Endometrial microvascular endothelial cells (primary cell): ENCODE data around the gene NISCH. TPM values are rescaled to one million over a fixed set of nuclear protein-coding genes. Genes with fewer than 3 reads are reported as not detected.

Source experiments
- in situ Hi-C: cut with HindIII; loops from 2 replicates; pipeline ENCODE4 v1.10.0; 2017; ENCODE audit warnings: low sequenced_read_pairs, low pct_unique_long_range_greater_than_20kb; ENCODE audit errors: inconsistent ontology term
- total RNA-seq: library from RNA; depleted of rRNA; stranded (reverse); fragments of >200 nt; gene quantifications from one replicate; pipeline ENCODE4 v1.2.3, GENCODE V29; 2015; ENCODE audit errors: inconsistent ontology term

NISCH gene
- total RNA-seq, 1 donor from 2014 or later: 30.7 TPM

DNA sequence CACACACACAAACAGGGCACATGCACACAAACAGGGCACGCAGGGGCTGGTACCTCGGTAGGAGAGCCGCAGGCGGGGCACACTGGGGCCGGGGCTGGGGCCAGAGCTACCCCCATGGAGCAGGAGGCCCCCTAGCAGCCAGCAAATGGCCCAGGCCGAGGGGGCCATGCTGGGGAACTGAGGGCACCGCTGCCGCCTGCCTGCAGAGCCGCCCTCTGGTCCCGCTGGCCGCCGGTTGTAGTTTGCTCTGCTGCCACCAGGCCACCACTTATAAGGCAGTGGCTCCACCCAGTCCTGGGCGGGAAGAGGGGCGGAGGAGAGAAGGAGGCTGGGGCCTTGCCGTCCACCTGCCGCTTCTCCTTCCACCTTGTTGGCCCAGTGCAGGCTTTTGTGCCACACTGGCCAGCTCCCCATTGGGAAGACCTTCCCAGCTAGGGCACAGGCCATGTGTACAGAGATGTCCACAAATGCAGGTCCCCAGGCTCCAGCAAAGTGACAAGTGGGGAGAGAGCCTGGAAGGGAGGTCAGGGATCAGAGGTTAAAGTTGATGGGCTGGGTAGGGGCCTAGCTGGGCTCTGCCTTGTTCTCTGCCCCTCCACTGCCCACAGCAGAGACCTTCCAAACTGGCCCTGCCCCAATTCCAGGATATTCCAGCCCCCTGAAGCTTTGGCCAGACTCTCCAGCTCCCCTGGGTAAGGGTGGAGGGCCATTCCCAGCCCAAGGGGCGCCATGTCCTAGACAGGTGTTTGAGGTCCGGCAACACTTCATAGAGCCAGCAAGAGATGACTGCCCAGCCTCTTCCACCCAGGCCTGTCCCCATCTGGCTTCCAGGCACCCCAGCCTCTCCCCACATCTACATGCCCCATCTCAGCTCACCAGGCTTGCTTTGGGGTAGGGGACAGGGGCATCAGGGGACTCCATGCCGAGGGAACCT lies 10.3 kb upstream of the NISCH start, which contains the start of gene SEMA3G:
SEMA3G (minus strand) TSS at position 244 of the 934 bp plus-strand sequence; CDS start at position 168, 76 bp downstream.
- in situ Hi-C loops: no loop called here

DNA sequence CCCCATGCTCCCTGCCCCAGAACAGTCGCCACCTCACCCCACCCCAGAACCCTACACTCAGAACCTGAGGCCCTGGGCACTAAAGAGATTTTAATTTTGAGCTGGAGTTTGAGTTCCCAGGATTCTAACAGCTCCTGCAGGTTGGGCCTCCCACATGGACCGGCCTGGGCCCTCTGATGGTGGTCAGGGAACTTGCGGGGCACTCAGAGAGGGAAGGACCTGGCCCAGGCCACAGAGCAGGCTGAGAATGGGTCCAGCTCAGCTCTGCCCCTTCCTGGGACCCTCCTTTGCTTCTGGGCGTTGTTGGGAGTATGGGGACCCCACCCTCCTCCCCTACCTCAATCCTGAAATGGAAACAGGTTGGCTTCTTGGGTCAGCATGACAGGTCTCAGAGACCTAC lies 9.4 kb upstream of the NISCH start:
- in situ Hi-C loops: no loop called here

DNA sequence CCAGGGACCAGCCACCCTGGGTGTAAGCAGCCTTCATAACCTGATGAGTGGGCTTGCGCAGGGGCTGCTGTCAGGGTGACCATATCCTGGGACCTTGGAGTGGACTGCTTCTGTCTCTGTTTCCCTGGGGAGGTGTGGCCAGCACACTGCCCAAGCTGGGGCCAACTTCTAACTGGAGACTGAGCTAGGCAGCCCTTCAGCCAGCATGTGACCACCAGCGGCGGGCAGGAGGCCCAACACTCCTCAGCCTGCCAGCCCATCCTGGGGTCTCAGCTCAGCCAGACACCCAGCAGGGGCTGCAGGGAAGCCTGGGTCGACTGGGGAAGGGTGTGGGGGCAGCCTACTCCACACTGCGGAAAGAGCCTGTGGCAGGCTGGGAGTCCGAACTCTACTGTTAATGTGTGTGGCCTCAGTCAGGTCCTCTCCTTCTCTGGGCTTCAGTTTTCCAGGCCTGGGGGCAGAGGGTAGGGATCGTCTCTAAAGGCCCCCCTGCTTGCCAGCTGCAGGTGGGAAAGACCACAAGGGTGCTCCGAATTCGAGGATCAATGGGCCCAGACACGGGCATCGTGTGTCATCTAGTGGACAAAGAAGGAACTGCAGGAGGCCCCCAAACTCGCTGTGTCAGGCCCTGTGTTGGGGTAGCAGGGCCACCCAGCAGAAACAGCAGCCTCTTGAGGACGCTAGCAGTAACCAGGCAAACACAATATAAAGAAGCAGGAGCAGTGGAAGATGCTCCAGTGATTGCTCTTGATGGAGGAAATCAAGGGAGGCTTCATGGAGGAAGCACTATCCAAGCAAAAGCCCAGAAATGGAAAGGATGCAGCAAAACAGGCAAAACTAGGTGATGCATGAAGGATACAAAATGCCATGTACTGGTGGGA lies 8.5 kb upstream of the NISCH start:
- in situ Hi-C loops: no loop called here

DNA sequence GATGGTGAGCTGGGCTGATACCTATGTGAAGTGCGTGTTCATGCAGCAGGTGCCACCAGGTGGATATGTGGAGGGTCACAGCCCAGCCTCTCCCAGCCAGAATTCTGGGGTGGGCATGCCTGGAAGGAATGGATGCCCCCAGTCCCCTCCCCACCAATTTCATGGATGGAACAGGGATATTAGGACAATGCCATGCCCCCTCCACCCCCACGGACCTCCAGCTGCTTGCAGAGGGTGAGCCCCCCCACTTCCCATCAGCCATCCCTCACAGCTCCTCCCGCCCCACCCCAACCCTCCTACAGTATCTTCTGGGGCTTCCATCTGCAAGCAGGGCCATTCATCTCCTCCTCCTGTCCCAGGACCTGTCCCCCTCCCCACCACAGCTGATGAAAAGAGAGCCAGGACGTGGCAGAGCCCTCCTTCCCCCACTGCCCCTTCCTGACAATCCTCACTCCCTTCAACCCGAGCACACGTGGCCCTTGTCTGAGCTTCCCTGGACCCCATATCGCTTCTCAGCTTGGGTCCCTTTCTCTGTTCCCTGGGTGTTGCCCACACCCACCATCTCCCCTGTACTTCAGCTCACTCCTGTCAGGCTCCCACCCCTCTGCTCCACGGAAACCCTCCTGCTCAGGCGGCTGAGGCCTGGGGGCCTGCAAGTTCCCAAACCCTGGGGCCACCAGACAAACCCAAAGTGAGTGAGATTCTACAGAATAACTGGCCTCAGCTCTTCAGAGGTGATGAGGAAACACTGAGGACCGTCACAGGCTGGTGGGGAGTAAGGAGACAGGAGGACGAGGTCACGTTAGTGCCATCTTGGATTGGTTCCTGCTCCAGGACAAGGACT lies 7.7 kb upstream of the NISCH start:
- in situ Hi-C loops: no loop called here

DNA sequence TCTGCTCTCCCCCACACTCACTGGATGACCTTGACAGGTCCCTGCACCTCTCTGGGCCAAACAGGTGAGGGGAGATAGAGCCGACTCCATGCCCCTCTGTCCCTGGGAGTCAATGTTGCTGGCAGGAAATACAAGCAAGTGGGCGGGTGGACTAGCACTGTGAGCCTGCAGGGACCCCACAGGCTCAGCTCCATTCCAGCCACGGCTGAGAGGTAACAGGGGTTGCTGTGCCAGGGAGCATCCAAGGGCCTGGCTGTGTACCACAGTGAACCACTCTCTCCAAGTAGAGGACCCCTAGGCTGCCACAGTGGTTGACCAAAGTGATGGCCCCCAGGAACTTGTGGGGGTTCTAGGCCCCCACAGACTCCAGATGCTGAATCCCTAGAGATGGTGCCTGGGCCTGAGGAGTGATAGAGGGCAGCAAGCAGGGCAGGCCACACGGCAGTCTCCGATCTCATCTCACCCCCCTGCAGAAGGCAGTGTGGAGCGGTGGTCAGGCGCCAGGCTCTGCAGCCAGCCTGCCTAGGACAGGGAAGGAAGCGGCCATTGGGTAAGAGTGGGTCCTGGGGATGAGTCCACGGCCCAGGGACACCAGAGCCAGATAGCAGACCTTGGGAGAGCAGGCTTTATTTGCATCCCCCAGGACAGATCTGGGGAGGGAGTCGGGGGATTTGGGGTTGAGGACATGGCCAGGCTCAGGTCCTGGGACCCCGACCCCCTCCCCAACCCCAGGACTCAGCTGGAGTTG lies 4.7 kb upstream of the NISCH start:
- in situ Hi-C loops: loop anchor here (25.0 kb wide), 1 partner anchor 112 kb away; no protein-coding TSS in a partner anchor

DNA sequence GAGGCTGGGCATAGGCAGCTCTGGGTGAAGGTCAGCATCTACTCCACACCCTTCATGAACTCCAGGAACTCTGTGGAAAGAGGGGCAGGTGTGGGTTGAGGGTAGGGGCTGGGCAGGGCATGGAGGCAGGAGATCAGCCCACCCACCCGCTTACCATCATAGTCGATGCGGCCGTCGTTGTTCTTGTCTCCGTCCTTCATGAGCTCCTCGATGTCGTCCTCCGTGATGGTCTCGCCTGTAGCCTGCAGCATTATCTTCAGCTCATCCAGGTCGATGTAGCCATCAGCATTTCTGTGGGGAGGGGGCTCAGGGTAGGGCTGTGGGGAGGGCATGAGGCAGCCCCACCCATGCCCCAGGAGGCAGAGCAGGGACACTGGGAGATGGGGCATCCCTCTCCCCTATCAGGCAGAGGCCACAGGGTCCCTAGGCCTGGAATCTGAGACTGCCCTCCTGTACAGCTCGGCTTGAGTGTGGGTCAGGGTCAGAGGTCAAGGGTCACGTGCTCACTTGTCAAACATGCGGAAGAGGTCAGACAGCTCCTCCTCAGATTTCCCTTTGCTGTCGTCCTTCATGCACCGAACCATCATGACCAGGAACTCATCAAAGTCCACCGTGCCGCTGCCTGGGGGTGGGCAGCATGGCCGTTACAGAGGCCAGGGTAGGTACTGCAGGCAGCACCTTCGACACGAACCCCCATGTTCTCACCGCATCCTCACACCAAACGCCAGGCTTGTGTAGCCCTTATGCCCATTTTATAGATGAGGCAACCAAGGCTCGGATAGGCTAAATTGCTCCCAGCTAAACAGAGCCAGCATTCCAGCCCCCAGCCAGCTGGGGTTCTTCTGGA lies 3.9 kb upstream of the NISCH start:
- in situ Hi-C loops: loop anchor here (25.0 kb wide), 1 partner anchor 111 kb away; no protein-coding TSS in a partner anchor

DNA sequence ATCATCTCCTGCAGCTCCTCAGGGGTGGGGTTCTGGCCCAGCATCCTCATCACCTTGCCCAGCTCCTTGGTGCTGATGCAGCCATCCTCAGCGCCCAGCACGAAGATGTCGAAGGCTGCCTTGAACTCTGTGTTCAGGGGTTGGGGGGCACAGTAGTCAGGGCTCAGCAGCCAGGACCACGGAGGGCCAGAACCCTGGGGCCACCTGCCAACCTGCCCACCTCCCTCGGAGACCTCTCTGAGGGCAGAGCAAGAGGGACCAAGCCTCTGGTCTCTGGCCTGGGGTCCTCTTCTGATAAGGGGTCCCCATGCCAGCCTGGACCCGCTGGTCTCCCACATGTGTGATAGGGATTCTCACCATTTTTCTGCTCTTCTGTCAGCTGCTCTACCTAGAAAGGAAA lies 3.3 kb upstream of the NISCH start:
- in situ Hi-C loops: loop anchor here (25.0 kb wide), 1 partner anchor 110 kb away; no protein-coding TSS in a partner anchor

DNA sequence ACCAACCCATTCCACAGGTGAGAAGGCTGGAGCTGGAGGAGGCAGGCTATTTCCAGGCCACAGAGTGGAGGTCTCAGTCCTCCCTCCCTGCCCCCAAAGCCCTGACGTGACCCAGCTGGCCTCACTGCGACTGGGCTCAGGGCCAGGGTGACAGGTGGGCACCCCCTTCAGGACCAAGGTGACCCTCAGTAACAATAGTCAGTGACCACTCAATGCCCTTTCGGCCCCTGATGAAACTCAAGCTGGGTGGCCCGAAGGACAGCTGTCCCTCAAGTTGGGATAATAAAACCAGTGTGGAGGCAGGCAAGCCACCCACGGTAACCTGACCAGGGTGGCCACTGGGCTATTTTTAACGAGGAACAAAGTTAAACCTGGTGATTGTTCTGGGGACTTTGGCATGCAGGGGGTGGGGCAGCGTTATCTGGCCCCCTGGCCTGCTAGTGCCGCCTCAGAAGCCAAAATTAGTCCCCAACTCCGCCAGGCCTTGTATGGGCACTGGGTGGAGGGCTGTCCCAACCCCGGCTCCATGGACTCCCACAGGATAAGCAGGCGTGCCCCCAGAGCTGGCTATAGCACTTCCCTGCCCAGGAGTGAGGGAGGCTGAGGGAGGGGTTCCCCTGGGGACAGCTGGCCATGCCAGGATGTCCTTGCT lies 2.7 kb upstream of the NISCH start:
- in situ Hi-C loops: loop anchor here (25.0 kb wide), 1 partner anchor 110 kb away; no protein-coding TSS in a partner anchor

DNA sequence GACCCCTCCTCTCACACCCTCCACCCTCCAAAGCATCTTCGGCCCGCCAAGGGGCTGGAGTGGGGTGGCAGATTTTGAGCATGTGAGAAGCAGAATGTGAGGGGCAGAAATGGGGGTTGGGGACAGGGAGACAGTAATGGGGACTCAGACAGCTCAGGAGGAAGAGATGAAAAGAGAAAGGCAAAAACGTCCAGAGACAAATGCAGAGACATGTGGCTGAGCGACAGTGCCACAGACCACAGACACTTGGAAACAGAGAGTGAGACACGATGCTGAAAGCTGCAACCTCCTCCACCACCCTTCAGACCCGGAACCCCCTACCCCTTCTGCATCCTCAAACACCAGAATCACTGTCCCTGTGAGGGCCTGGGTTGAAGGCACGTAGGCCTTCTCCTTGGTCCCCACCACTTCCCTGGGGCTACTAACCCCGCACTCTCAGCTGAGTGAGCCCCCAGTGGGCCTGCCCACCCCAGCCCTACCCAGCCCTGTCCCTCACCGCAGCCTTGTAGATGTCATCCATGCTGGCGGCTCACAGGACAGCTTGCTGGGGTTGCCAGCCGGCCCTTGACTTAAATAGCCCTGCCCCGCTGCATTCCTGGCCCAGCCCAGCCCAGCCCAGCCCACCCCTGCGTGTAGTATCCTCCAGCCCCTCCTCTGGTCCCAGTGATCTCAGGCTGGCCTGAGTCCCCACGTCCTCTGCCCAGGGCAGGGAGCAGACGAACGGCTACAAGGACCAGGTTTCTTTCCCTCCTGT lies 1.7 kb upstream of the NISCH start, which contains the start of gene TNNC1:
TNNC1 (minus strand) TSS at position 546 of the 754 bp plus-strand sequence; CDS start at position 520, 26 bp downstream.
- in situ Hi-C loops: loop anchor here (25.0 kb wide), 1 partner anchor 109 kb away; no protein-coding TSS in a partner anchor

DNA sequence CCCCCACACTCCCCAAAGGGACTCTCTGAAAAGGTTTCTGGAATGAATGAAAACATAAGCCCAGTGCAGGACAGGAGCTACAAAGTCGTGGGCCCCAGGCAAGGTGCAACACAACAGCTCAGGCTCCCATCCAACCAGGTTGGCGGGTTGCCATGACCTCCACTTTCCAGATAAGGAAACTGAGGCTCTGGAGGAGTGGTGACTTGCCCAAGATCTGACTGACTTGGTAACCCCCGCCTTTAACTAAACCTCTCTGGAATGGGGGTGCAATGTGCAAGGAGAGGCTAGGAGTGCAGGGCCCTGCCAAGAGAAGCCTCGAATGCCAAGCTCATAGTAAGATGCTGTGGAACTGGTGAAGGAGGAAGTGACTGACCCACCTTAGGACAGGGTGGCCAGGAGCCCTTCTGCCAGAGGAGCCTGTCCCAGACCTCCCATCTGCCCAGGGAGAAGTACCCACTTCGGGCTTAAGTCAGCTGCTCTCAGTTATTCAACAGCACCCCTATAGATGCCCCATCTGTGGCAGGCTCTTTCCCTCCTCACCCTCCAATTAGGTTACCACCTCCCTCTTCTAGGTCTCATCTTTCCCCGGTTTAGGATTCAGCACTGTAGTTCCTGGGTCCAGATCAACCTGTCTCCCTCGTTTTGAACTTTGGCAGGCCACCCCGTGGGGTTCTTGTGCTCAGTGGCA lies 1.0 kb upstream of the NISCH start:
- in situ Hi-C loops: loop anchor here (25.0 kb wide), 1 partner anchor 108 kb away; no protein-coding TSS in a partner anchor

DNA sequence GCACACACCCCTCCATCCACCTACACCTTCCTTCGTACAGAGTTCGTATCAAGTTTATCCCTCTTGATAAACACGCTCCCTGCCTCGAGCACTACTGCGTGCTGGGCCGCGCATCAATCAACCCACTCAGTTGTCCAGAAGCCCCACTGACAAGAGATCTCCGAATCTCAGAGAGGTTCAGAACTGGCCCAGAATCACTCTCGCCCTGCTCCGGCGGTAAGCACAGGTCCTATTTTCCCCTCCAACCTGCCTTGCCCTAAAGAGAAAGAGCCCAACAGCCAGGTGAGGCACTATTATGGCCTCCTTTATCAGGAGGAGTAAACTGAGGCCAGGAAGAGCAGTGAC lies 494 bp upstream of the NISCH start:
- in situ Hi-C loops: loop anchor here (25.0 kb wide), 1 partner anchor 107 kb away; no protein-coding TSS in a partner anchor

DNA sequence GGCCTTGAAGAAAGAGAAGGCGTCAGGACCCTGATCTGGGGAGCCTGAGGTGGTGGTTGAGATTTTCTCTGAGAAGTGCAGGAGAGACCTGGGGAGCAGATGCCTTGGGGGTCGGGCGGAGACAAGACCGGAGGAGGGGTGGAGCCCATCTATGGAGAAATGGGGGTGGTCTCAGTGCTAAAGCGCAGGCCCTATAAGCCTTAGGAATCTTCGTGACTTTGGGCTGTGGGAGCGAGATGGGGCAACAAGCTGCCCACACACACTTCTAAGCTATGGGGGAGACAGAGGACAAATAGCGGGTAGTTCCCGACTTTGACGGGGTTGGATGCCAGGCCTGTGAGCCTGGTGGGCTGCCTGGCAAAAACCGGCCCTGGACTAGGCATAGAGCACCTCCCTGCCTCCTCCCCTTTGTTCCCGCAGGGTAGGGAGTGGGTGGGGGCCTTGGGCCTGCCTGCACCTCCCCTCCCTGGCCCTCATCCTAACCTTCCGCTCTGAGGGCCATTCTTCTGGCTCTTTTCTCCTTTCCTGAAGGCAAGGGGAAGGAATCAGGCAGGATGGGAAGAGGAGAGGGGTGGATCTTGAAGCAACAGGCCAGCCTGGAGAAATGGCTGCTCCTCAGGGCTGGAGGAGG lies 880 bp downstream of the NISCH start:
- in situ Hi-C loops: loop anchor here (25.0 kb wide), 1 partner anchor 106 kb away; no protein-coding TSS in a partner anchor

DNA sequence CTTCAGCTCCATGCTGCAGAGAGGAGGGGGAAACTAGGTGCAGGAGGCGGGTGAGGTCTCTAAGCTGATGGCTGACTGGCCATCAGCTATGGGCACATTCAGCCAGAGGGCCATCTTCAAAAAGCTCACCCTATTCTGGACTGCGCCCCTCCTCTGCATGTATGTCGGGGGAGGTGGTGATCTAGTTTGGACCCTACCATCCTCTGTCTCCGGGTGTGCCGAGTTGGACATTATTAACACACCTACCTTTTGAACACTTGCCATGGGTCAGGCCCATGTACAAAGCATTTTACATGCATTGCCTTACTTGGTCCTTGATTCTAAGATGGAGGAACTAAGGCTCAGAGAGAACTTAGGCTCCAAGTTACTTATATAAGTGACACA lies 1.4 kb downstream of the NISCH start:
- in situ Hi-C loops: loop anchor here (25.0 kb wide), 1 partner anchor 106 kb away; no protein-coding TSS in a partner anchor

DNA sequence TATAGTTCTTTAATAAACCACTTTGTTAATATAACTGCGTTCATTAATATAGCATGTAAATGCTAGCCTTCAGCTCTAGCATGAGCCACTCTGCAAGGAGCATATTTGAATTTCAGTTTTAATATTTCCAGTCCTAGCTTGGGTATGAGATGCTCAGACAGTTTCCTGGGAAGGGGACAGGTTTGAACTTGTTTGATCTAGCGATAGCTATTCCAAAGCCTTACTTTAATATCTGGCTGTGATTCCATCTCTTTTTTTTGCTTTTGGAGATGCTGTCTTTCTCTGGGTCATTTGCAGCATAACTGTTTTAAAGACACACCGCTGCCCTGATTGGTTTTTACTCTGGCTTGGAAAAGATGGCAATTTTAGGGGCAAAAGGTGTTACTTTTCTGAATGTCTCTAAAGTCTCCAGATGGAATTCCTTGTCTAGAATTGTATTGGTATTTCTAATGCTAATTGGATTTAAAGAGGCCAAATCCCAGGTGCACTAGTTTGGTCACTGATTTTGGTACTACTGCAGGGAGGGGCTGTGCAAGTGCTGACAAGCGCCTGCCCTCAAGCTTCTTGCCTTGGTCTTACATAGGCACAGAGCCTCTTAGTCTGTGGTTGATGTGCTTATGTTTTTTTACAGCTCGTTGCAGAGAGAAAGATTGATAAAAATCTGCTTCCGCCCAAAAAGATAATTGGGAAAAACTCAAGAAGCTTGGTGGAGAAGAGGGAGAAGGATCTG lies 2.8 kb downstream of the NISCH start:
- in situ Hi-C loops: loop anchor here (25.0 kb wide), 1 partner anchor 104 kb away; no protein-coding TSS in a partner anchor
